GM18507 (cell line): ENCODE measurements around the gene NOL4L.
"Not testable (repeated sequence)": the region's sequence is repeated elsewhere in the genome, so short reads cannot be mapped to it uniquely, and the experiment has no call there.

Source experiments
- DNase-seq: peaks from one replicate; pipeline ENCODE4 v3.0.0; 2011; ENCODE audit warnings: low read depth; ENCODE audit not compliant: insufficient read length; ENCODE audit errors: extremely low spot score
- FAIRE-seq: peaks from 2 replicates; lab custom pipeline; 2011; peaks lifted over from hg19 to GRCh38; lab: Jason Lieb, UNC

Gene NOL4L

GRCh38 chr20:32600681-32601237, 15.6 kb upstream of the NOL4L start:
- FAIRE-seq, result no peak
- DNase-seq, result no peak

DNA sequence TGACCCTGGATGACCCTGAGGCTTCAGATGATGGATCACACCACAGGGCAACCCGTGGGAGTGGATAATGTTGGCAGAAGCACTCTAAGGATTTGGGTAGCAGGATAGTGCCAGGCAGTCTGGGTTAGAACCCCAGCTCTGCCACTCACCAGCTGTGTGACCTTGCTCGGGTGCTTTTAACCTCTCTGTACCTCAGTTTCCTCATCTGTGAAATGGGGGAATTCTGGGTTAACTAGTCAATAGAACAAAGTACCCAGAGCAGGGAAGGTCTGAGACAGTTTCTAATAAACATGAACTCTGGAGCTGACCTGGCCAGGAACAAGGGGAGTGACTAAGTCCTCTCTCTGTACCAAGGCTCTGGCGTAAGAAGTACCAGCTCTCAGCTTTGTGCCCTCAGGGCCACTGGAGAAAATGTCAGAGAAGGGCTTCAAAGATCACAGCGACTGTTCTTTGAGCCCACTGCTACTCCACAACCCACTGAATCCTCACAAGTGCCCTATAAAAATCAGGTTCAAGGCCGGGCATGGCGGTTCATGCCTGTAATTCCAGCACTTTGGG, 14.7 kb upstream of the NOL4L start:
- DNase-seq, result no peak
- no peak for FAIRE-seq

- DNase-seq (no peak), FAIRE-seq (no peak)
These were observed 13.5 kb upstream of the NOL4L start for GRCh38 chr20:32598606-32599005.

DNA sequence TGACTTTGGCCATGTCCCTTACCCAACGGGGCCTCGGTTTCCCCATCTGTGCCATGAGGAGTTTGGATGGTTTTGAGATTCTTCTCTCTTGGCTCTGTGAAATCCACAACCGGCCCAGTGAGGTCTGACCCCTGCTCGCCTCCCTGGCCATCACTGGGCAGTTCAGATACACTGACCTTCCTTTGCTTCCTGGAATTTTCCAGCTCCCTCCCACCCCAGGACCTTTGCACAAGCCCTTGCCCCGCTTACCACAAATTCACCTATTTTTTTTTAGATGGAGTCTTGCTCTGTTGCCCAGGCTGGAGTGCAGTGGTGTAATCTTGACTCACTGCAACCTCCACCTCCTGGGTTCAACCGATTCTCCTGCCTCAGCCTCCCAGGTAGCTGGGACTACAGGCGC, 12.6 kb upstream of the NOL4L start:
- DNase-seq, result no peak
- no peak for FAIRE-seq

GRCh38 chr20:32596681-32597252, 11.6 kb upstream of the NOL4L start:
- DNase-seq (no peak), FAIRE-seq (no peak)

DNA sequence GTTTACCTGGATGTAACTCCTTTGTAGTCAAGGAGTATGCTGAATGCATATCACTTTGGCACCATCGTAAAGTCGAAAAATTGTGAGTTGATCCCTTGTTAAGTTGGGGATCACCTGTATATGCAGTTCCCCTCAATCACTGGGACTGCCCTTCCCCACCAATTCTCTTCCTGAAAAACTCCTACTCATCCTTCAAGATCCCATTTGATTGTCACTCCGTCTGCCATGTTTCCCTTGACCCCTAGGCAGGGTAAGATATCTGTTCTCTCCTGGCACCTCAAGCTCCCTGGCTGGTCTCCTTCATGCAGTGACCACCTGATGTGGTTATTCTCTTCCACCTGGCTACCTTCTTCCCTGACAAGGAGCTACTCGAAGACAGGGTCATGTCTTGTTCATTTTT, 10.0 kb upstream of the NOL4L start:
- FAIRE-seq (no peak), DNase-seq (no peak)

DNA sequence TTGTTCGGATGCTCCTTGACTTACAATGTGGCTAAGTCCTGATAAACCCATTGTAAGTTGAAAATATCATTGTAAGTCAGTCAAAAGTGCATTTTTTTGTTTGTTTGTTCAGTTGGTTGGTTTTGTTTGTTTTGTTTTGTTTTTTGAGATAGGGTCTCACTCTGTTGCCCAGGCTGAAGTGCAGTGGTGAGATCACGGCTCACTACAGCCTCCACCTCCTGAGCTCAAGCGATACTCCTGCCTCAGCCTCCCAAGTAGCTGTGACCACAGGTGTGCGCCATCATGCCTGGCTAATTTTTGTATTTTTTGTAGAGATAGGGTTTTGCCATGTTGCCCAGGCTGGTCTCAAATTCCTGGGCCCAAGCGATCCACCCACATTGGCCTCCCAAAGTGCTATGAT, 9.5 kb upstream of the NOL4L start:
- not testable (repeated sequence) for DNase-seq, FAIRE-seq

- no peak for FAIRE-seq
These were observed 9.1 kb upstream of the NOL4L start for GRCh38 chr20:32594204-32594603.

DNA sequence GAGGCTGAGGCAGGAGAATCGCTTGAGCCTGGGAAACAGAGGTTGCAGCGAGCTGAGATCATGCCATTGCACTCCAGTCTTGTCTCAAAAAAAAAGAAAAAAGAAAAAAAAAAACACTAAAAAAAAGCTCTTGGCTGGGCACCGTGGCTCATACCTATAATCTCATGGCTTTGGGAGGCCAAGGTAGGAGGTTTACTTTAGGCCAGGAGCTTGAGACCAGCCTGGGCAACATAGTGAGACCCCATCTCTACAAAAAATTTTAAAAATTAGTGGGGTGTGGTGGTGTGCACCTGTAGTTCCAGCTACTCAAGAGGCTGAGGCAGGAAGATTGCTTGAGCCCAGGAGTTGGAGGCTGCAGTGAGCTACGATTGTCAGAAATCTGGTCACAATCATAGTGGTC, 7.5 kb upstream of the NOL4L start:
- FAIRE-seq, DNase-seq: not testable (repeated sequence)

More at GRCh38 chr20:32594204-32594603, 9.1 kb upstream of the NOL4L start:
- no peak for DNase-seq

- no peak for DNase-seq
- FAIRE-seq, result no peak
These were observed 6.9 kb upstream of the NOL4L start for GRCh38 chr20:32592022-32592421.

DNA sequence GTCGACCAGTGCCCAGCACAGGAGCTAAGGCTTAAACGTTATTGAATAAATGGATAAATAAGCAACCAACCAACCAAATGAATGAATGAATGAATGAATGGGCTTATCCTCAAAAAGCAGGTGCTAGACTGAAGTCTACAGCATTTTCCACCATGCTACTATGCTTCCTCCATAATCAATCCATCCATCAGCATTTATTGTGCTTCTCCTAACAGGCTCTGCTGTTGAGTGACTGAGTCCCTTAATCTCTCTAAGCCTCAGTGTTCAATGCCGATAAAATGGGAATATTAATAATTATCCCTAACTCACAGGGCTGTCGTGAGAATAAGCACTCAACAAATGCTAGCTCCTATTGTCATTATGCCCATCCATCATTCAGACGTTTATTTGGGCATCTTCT, 4.6 kb upstream of the NOL4L start:
- no peak for FAIRE-seq

GRCh38 chr20:32589256-32589655, 4.1 kb upstream of the NOL4L start:
- DNase-seq (no peak), FAIRE-seq (no peak)

More for the DNA sequence above, 4.6 kb upstream of the NOL4L start:
- no peak for DNase-seq

DNA sequence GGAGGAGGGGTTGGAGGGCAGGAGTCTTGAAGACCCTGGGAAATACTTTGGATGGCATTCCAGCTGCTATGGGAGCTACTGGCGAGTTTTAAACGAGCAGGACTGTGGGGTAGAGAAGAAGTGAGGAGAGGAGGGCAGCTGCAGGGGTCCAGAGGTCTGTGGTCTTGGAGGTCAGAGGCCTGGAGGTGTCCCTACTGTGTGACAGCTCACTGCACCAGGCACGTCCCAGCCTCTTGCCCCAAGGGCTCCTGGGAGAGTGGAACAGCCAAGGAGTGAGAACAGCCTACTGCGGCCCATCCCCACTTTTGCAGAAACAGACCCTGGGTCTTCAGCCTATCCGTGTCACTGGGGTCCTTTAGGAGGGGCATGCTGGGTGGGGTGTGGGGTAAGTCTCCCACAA, 2.9 kb upstream of the NOL4L start:
- DNase-seq (no peak), FAIRE-seq (no peak)

DNA sequence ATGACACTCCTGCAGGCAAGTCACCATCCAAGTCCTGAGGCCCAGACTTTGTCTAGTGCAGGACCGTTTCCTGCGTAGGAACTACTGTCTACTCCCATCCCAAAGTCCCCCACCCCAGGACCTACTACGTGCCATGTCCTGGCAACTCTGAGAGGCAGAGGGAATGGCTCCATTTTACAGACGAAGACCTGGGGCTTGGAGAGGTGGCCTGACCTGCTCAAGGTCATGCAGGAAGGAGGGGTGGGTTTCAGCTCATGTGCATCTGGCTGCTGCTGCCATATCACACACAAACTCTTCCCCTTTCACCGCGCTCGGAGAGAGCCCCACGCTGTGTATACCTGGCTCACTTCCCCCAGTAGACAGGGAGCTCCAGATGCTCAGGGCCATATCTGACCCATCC, 1.2 kb upstream of the NOL4L start:
- FAIRE-seq (no peak), DNase-seq (no peak)

DNA sequence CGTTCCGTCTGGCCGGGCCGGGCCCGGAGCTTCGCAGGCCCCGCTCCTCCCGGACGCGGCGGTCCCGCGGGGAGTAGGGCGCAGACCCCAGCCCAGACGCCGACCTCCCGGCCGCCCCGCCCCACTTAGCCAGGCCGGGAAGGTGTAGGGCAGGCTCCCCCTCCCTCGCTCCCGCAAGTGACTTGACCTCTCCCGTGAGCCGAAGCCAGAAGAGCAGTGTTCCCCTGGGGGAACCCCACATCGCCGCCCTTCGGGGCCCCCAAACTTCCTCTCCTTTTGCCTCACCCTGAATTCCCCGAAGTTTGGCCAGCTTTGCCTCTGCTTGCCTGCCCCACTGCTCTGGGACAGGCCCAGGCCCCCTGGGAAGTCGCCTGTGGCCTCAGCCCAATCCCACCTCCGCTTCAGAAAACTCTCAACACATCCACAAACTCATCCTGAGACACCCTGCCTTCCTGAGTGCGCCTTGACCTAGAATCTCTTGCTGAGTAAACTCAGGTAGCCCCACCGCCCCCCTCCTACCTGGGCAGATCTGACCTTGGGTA, 524 bp upstream of the NOL4L start:
- DNase-seq (no peak), FAIRE-seq (no peak)

- DNase-seq (no peak), FAIRE-seq (no peak)
These were observed 1.5 kb downstream of the NOL4L start for GRCh38 chr20:32583581-32584070.

DNA sequence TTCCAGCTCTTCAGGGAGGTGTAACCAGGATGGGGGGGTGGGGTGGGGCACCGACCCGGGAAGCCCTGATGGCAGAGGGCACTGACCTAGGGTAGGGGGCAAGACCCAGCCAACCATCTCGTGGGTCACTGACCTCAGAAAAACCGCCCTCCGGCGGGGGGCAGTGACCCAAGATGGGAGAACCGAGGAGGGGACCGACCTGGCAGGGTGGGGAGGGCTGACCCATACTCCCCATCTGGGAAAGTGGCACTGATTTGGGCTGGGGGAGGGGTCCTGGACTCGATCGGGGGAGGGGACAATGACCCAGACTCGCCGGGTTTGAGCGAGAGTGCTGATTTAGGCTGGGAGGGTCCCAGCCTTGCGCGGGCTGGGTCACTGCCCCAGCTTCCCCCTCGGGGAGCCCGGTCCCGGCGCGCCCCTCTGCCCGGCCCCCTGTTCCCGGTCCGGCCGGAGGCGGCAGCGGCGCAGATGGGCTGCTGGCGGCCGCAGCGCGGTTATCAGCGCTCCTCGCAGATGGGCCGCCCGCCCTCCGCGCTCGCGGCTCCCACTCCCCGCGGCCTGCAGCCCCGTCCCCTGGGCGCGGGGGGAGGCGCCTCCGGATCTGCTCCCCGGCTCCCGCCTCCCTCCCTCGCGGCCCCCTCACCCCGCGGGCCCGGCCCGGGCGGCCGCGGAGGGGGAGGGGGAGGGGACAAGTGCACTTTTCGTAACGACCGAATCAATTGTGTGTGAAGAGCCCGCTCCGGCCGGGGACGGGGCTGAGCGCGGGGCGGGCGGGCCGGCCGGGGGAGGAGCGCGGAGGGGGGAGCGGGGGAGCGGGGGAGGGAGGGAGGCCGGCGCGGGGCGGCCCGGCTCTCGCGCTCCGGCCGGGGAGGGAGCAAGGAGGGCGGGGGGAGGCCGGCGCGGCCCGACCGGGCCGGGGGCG, 2.2 kb downstream of the NOL4L start:
- DNase-seq (no peak), FAIRE-seq (no peak)

GRCh38 chr20:32581839-32582658, 3.1 kb downstream of the NOL4L start:
- FAIRE-seq (no peak), DNase-seq (no peak)
